GM10248 (cell line): ENCODE results near the gene CHST3.

ENCODE experiments used
- CTCF ChIA-PET: fragments of 300-600 bp; sonication (Branson Sonifier 250); formaldehyde crosslinking; extraction: SDS; loops from one replicate; lab custom pipeline; 2021; ENCODE audit warnings: antibody characterized with exemption; lab: Yijun Ruan, JAX
- POLR2A ChIA-PET: fragments of 350-650 bp; sonication (Branson Sonifier 250); formaldehyde crosslinking; extraction: SDS; loops from one replicate; lab custom pipeline; 2020; ENCODE audit warnings: antibody characterized with exemption; lab: Yijun Ruan, JAX
- DNase-seq: peaks from one replicate; pipeline ENCODE4 v3.0.0; 2012; ENCODE audit errors: extremely low spot score
- TF ChIP-seq, protein P1 (sequence below): IDR thresholded peaks from 2 replicates; pipeline ENCODE4 v1.5.1; 2012; ENCODE audit warnings: mild to moderate bottlenecking, low read depth; ENCODE audit errors: extremely low read depth, missing control alignments, control extremely low read depth

The CHST3 gene

GRCh38 chr10:72000073-72001032 is 36.2 kb downstream of the CHST3 start:
- ChIA-PET POLR2A (no interaction called here), CTCF (interaction anchor here (4.1 kb wide), 1 partner anchor 48 kb away, joined by 11 read pairs; no protein-coding TSS in a partner anchor)
- TF ChIP-seq, protein P1, sequence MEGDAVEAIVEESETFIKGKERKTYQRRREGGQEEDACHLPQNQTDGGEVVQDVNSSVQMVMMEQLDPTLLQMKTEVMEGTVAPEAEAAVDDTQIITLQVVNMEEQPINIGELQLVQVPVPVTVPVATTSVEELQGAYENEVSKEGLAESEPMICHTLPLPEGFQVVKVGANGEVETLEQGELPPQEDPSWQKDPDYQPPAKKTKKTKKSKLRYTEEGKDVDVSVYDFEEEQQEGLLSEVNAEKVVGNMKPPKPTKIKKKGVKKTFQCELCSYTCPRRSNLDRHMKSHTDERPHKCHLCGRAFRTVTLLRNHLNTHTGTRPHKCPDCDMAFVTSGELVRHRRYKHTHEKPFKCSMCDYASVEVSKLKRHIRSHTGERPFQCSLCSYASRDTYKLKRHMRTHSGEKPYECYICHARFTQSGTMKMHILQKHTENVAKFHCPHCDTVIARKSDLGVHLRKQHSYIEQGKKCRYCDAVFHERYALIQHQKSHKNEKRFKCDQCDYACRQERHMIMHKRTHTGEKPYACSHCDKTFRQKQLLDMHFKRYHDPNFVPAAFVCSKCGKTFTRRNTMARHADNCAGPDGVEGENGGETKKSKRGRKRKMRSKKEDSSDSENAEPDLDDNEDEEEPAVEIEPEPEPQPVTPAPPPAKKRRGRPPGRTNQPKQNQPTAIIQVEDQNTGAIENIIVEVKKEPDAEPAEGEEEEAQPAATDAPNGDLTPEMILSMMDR, result no peak
- no peak for DNase-seq

DNA sequence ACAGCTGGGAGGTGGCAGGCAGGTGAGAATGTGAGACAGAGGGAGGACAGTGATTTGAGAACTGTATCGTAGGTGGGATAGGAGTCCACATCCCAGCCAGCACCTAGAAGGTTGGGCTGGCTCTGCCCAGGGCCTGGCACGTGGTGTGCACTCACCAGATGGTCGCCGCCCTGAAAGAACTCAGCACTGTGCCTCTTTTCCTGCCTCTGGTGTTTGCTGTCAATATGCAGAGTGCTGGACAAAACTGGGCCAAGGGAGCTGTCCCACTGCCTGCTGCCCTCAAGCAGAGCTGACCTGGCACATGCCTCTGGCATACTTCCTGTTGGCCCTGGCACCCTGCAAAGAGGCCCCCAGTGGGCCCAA is 36.8 kb downstream of the CHST3 start:
- DNase-seq, result no peak
- ChIA-PET CTCF (interaction anchor here (4.1 kb wide), 1 partner anchor 47 kb away, joined by 11 read pairs; no protein-coding TSS in a partner anchor), POLR2A (no interaction called here)
- TF ChIP-seq, protein P1, result no peak

GRCh38 chr10:72002354-72003295 is 38.4 kb downstream of the CHST3 start:
- TF ChIP-seq, protein P1, result no peak
- ChIA-PET POLR2A (no interaction called here), CTCF (interaction anchor here (0.8 to 4.1 kb wide), 5 partner anchors 10 to 106 kb away, joined by 3 to 11 read pairs (median 3); no protein-coding TSS in a partner anchor)
- no peak for DNase-seq

- POLR2A ChIA-PET, result no interaction called here
- CTCF ChIA-PET, result interaction anchor here (1.1 kb wide), 1 partner anchor 8 kb away, joined by 3 read pairs; no protein-coding TSS in a partner anchor
- TF ChIP-seq, protein P1, result no peak
Measured at GRCh38 chr10:72006026-72006425, 41.8 kb downstream of the CHST3 start.

GRCh38 chr10:72007246-72007892 is 43.2 kb downstream of the CHST3 start:
- TF ChIP-seq, protein P1, result no peak
- CTCF ChIA-PET, result no interaction called here
- POLR2A ChIA-PET, result no interaction called here
- DNase-seq, result no peak

More at GRCh38 chr10:72006026-72006425, 41.8 kb downstream of the CHST3 start:
- no peak for DNase-seq
